NCI-H526 (cell line): ENCODE results near the gene ITGAD.

Source experiments
- DNase-seq, 2 experiments: peaks; one replicate each; lab custom pipeline; 2025; lab: John Stamatoyannopoulos, UW

The ITGAD gene

DNA sequence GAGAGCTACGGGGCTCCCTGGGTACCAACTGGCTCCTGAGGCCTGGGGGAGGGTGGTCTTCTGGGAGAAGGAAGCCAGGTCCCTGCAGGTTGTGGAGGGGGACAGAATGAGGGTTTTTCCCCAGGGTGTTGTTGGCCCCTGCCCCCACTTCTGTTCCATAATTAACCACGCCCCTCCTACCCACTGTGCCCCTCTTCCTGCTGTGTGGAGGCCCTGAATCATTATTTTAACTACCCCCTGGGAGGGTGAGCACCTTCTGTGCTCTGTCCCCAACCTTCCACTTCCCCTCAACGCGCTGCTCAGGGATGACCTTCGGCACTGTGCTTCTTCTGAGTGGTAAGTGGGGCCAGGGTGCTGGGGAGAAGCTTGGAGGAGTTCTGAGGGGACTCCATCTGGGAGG lies at the start of gene ITGAD:
Gene ITGAD (plus strand): TSS at position 280 of the 400 bp plus-strand sequence. CDS start 26 bp downstream, at position 306.
- DNase-seq, result no peak

DNA sequence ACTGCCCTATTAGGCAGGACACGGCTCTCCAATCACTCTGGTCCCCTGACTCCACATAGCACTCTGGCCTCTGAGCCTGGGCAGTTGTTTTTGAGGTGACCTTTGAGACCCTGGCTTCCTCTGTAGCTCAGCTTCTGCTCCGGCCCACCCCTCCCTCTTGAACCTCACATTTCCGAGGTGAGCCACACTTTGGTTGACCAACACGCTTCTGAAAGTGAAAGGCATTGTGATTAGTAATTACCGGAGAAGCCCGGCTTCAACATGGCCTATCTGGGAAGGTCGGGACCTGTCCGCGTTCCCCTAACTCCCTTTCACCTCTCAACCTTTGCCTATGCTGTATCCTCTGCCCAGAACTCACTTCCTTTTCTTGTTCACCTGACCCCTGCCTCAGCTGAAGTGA lies 48.4 kb upstream of the ITGAD start:
- DNase-seq, result no peak

DNA sequence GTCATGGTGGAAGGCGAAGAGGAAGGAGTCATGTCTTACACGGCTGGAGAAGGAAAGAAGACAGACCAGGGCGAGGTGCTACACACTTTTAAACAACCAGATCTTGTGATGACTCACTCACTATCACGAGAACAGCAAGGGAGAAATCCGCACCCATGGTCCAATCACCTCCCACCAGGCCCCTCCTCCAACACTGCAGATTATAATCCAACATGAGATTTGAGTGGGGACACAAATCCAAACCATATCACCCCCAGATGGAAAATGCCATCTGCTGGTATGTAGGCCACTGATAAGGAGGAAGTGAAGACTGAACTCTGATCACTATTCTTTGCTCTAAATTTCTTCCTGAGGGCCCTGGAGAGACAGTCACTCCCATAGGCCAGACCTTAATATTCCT lies 45.7 kb upstream of the ITGAD start:
- no peak for DNase-seq

DNA sequence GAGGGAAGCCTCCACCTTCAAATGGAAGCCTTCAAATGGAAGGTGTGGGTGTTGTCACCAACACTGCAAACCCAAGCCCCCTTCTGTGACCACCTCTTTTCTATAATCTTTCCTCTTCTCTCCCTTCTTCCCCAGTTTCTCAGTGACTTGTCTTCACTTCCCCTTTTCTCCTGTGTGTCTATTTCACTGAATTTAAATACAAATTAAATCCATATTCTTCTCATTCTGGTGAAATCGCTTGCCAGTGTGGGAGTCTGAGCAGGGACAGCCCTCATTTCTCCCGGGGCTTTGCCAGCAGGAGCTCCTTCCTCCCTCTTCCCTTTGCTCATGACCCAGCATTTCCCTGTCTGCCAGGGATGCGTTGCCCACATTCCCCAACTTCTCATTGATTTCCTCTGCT lies 44.6 kb upstream of the ITGAD start:
- DNase-seq, result no peak

DNA sequence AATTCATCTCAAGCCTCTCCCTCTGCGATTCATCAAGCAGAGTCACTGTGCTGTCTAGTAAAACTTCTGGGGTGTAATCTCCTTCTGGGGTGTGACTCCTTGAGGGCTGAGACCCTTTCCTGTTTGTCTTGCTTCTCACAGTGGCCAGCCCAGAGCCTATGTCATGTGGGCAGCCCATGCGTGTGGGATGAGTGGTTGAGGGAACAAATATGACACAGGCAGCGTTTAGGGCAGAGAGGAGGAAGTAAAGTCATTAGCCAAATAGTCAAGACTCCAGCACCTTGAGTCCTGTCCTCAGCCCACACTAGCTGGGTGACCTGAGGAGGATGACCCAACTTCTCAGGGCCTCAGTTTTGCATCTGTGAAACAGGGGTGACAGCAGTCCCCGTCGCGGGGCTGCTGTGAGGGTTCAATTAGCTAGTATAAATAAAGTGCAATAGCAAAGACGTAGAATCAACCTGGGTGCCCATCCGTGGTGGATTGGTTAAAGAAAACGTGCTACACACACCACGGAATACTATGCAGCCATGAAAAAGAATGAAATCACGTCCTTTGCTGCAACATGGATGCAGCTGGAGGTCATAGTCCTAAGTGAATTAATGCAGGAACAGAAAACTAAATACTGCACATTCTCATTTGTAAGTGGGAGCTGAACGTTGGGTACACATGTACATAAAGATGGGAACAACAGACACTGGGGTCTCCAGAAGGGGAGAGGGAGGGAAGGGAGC lies 42.7 kb upstream of the ITGAD start:
- DNase-seq, result no peak

DNA sequence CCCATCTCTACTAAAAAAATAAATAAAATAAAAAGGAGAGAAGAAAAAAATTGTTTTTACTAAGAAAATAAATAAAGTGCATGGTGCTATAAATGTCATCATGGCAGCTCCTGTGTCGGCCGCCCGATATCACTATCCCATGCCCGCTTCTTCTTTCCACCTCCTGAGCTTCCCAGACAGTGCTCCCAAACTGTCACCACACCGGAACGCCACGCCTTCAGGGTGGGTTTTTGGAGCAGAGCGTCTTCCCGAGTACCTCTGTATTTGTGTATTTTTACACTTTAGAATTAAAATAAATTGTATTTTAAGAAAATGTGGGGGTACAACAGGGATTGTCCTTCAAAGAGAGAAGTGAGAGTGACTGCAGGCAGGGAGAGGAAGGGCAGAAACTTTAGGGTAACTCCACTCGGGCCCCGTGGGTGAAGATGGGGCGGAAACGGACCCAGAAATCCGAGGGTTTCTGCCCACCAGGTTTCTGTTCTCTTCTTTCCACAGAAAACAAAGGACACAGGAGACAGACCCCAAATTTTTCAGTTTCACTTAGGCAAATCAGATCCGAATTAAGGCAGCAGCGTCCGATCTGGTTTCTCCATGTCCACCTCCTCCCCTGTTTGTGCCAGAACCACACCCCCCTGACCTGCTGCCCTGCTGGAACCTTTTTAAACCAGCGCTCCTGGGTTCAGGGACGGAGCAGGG lies 41.7 kb upstream of the ITGAD start:
- DNase-seq, result no peak

DNA sequence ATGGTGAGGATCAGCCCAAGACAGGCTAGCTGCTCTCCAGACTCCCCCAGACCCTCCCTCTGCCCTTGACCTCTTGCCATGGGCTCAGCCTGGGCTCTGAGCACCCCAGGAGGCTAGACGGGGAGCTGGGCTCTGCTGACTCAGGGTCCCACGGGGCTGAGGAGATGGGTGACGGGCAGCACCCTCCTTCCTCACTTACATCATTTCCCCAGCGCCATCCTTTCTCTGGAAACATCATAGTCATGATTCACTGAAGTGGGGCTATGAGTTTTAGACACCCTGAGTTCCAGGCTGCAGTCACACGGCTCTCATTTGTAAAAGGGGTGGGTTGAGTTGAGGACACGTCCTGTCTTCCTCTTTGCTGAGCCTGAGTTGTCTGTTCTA lies 41.2 kb upstream of the ITGAD start:
- no peak for DNase-seq

DNA sequence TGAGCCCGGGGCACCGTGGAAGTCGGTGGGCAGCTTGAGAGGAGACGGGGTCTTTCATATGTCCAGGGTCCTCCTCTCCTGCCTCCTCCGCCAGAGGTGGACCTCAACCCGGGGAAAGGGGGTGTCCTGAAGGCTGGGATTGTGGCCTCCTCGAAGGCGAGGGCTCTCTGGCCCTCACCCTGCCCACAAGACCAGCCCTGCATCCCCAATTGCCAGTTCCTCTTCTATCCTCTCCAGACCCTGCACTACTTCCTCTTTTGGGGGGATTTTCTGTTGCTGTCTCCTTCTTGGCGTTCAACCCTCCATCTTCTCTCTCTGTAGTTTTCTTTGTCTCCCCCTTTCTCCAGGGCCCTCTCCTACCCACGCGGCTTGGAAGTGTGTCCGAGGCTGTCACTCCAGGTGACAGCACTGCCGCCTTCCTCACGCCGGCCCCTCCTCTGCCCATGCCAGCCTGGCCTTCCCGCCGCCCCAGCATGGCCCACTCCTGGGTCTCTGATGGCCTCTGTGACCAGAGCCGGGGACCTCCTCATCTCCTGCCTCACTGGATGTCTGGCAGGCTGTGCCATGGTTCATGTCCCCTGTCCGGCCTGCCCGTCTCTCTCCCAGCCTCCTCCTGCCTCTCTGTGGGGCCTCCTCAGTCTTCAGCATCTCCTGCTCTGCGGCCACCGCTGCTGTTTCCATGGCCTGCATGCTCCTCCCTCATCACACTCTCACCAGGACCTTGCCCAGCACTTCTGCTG lies 40.6 kb upstream of the ITGAD start:
- no peak for DNase-seq

DNA sequence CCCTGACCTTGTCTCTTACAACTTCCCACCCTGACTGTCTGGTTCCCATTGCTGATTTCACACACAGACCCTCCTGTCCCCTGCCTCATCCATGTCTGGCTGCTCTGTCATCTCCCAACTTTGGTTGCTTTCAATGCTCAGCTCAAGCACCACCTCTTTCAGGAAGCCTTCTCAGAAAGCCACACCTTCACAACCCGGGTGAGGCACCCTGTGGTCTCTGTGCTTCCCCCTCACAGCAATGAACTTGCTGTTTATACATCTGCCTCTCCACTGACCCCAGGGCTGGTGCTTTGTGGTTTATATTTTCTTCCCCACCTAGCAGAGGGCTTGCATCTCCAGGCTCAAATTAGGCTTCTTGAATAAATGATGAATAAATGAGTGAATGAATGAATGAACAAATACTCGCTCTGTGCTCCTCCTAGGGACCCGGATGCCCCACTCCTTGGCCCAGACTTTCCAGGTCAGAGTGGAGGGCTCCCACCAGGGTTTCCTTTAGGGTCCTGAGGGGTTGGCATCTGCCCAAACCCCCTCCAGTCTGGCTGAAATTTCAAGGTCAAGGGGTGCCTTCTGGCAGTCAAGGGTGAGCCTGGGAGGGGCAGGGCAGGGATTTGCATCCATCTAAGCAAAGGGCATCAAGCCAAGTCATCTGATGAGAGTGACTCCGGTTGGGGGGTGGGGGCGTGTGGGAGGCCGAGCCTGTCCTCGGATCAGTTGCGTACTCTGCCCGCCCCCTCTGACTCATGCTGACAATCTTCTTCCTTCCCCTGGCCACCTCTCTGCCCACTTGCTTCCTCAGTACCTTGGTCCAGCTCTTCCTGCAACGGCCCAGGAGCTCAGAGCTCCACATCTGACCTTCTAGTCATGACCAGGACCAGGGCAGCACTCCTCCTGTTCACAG lies 38.5 kb upstream of the ITGAD start, which contains the start of gene ITGAX:
Gene ITGAX (plus strand): TSS at position 783 of the 898 bp plus-strand sequence. CDS start 79 bp downstream, at position 862.
- DNase-seq, result no peak

DNA sequence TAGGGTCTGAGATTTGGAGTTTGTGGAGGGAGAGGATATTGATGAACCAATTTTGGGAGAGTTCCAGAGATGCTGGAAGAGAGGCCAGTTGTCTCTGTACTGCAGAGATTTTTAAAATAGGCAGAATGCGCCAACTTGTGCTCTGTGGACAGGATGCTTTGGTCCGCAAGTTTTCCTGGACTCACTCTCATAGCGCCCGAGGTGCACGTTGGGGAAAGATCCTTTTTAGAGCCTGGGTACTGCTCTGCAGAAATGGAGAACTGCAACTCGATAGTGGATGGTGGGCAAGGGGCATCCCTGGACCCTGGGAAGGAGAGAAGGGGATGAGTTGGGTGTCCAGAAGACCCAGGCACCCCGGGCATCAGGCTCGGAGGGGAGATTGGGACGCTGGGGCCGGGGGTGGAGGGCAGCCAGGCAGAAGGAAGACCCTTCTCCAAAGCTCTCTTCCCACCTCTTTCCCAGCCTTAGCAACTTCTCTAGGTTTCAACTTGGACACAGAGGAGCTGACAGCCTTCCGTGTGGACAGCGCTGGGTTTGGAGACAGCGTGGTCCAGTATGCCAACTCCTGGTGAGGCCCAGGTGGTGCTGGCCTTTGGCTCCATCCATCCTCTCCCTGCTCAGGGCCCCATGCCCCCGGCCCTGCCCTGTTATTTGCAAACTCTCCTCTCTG lies 37.6 kb upstream of the ITGAD start:
- DNase-seq, result no peak

DNA sequence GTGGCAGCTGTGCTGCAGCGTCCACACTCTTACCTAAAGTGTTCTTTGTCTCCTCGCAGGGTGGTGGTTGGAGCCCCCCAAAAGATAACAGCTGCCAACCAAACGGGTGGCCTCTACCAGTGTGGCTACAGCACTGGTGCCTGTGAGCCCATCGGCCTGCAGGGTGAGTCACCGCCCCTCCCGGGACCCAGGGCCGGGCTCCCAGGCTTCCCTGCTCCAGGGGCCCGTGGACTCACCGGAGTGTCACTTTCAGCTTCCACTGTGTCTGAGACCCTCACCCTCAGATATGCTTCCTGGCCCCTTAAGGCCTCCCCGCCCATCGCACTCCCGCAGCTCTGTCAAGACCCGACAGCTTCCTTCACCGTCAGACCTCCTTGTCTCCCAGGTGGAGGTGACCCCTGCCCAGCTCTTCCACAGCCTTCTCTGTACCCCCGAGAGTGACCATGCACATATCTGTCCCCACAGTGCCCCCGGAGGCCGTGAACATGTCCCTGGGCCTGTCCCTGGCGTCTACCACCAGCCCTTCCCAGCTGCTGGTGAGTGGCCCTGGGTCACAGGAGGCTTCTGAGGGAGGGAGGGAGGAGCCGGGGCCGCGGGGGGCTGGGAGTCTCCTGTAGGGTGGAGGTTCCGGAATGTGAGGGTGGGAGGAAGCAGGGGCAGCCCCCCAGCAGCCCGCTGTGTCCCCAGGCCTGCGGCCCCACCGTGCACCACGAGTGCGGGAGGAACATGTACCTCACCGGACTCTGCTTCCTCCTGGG lies 36.4 kb upstream of the ITGAD start:
- no peak for DNase-seq

DNA sequence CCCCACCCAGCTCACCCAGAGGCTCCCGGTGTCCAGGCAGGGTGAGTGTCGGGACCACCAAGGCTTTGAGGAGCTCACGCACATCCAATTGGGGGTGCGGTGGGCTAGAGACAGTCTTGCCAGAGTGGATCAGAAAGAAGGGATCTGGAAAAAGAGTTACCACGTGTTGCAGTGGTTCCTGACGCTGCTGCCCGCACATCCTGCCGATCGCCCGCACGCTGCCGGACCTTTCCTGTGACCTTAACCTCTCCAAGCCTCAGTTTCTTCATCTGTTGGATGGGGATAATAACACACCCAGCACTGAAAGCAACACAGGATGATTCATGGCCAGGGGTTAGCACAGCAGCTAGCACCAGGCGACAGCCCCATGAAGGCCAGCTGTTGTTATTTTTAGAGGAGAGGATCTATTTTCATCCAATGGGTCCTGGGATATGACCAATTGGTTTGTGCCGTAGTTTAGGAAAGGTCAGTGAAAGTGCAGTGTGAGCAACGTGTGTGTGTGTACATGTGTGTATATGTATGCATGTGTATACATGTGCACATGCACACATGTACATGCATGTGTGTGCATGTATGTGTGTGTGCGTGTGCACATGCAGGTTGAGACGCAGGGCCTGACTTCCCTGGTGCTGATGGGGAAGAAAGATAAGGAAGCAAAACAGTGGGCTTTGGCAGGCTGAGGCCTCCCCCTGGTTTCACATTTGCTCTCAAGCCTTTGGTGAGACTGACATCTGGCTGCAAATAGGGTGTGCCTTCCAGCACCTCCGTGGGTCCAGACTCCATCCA lies 35.6 kb upstream of the ITGAD start:
- no peak for DNase-seq

DNA sequence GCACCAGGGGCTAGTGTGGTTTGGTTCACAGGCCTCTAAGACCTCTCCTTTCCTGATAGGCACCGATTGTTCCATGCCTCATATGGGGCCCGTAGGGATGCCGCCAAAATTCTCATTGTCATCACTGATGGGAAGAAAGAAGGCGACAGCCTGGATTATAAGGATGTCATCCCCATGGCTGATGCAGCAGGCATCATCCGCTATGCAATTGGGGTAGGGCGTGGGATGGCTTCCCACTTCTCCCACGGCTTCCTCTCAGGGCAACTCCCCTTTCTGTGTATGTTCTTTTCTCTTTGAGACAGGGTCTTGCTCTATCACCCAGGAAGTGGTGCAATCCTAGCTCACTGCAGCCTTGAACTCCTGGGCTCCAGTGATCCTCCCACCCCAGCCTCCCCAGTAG lies 32.9 kb upstream of the ITGAD start:
- no peak for DNase-seq

DNA sequence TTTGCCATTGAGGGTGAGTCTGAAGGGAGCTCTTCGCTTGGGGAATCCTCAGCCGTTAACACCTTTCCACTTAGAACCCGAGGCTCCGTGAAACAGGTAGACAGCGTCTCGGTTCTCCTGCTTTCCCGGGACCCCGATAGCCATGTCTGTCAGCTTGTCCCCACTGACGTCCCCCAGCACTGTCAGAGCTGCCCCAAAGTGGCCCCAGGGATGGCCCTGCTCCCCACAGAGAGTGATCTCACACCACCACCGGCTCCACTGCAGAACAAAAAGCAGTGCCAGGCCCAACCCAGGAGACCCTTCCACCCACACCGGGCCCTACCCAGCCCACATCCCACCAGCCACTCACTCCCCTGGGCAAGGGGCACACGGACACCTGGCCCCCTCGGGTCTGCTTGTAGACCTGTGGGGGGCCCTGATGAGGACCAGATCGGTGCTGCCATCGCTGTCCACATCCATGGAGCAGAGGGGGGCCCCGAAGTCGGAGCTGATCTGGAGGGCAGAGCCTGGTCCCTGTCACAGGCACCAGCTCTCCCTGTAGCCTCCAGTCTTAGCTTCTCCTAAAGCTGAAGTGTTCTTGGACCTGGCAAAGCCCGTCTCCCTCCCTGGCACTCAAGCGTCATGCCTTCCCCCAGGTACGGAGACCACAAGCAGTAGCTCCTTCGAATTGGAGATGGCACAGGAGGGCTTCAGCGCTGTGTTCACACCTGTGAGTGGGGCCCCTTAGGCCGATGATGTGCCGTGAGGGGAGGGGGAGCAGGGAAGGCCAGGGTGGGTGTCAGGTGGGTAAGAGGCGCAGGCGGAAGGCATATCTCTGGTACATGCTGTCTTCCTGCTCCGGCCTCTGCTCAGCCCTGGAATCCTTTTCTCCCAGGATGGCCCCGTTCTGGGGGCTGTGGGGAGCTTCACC lies 31.7 kb upstream of the ITGAD start:
- DNase-seq, result no peak

DNA sequence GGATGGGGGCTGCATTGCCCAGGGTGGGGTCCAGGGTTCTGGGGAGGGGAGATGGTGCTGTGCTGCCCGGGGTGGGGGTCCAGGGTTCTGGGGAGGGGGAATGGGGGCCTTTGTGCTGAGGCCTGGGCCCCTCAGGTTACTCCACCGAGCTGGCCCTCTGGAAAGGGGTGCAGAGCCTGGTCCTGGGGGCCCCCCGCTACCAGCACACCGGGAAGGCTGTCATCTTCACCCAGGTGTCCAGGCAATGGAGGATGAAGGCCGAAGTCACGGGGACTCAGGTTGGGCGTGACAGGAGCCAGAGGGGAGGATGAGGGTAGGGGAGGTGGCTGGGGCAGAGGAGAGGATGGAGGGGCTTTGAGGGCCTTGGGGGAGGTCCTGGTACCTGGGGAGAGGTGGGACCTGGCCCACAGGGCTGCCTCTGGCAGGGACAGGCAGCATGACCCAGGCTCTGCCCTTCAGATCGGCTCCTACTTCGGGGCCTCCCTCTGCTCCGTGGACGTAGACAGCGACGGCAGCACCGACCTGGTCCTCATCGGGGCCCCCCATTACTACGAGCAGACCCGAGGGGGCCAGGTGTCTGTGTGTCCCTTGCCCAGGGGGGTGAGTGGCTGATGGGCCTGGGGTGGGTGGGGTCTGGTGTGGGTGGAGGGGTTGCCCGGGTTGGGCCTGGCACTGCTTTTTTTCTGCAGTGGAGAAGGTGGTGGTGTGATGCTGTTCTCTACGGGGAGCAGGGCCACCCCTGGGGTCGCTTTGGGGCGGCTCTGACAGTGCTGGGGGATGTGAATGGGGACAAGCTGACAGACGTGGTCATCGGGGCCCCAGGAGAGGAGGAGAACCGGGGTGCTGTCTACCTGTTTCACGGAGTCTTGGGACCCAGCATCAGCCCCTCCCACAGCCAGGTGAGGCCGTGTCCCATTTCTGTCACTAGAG lies 30.4 kb upstream of the ITGAD start:
- no peak for DNase-seq

DNA sequence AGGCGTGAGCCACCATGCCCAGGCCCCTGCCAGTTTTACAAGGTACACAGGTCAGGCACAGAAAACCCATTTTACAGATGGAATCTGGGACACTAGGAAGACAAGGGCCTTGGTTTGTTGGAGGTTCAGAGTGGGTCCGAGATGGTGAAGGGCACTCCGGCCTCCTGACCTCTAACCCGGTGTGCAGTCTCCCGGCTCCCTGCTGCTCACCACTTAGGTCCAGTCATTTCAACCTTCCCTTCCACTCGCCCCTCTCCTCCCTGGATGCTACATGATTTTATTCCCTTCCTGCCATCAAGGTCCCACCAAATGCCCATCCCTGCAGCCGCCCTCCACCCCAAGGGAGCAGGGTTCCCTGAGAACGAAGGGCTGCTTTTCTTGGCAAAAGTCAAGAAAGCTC lies 29.4 kb upstream of the ITGAD start:
- DNase-seq, result no peak

DNA sequence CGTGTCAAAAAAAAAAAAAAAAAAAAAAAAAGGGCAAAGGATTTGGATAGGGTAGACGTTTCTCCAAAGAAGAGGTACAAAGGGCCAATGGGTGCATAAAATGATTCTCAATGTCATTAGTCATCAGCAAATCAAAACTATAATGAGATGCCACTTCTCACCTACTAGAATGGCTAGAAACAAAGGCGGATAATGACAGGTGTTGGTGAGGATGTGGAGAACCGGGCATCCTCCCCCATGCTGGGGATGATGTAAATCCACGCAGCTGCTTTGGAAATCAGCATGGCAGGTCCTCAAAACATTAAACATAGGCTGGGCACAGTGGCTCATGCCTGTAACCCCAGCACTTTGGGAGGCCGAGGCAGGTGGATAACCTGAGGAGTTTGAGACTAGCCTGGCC lies 28.7 kb upstream of the ITGAD start:
- no peak for DNase-seq
